ENCODE results near the gene PLXDC2.

PLXDC2 gene

GRCh38 chr10:20147684-20148083 is 331.5 kb downstream of the PLXDC2 start:
- DNase-seq (ENCODE audit: insufficient read length, low spot score) (no peak), FAIRE-seq (no peak)
- no peak for TF ChIP-seq CTCF (IDR thresholded peaks at IDR 0.05; ENCODE audit: insufficient read depth, missing control alignments)

DNA sequence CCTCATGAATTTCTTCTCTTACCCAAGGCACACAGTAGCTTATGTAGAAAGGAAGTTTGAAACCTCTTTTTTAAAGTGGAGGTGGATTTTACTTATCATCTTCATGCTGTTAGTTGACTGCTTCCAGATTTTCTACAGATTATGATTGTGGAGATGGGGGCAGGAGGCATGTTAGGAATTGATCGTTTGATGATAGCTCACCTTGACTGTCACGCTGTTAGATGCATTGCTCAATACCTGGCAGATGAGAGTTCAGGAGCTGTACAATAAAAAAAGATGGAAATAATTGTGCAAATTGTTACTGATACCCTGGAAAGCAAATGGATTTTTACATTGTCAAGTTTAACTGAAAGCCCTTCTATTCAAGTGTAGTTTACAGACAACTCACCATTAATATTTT is 340.3 kb downstream of the PLXDC2 start:
- TF ChIP-seq CTCF (IDR thresholded peaks at IDR 0.05; ENCODE audit: insufficient read depth, missing control alignments) = no peak

GRCh38 chr10:20157314-20157713 is 341.1 kb downstream of the PLXDC2 start:
- no peak for TF ChIP-seq CTCF (IDR thresholded peaks at IDR 0.05; ENCODE audit: insufficient read depth, missing control alignments)
- no peak for DNase-seq (ENCODE audit: insufficient read length, low spot score)
- no peak for FAIRE-seq

More for the DNA sequence above, 340.3 kb downstream of the PLXDC2 start:
- DNase-seq (ENCODE audit: insufficient read length, low spot score) = no peak
- FAIRE-seq = no peak

GRCh38 chr10:20158086-20158485 is 341.9 kb downstream of the PLXDC2 start:
- no peak for TF ChIP-seq CTCF (IDR thresholded peaks at IDR 0.05; ENCODE audit: insufficient read depth, missing control alignments)
- DNase-seq (ENCODE audit: insufficient read length, low spot score) (no peak), FAIRE-seq (no peak)

- FAIRE-seq (peak; percentile 93), DNase-seq (ENCODE audit: insufficient read length, low spot score) (no peak)
- no peak for TF ChIP-seq CTCF (IDR thresholded peaks at IDR 0.05; ENCODE audit: insufficient read depth, missing control alignments)
Measured at GRCh38 chr10:20162123-20162522, 345.9 kb downstream of the PLXDC2 start.

- FAIRE-seq = no peak
Measured at GRCh38 chr10:20166096-20166675, 350.0 kb downstream of the PLXDC2 start.

More at GRCh38 chr10:20166096-20166675, 350.0 kb downstream of the PLXDC2 start:
- no peak for TF ChIP-seq CTCF (IDR thresholded peaks at IDR 0.05; ENCODE audit: insufficient read depth, missing control alignments)
- DNase-seq (ENCODE audit: insufficient read length, low spot score) = no peak

Measured in D721Med (cell line).